Skin of body (tissue), 2 donors: Measurements from ENCODE around the gene PELI2. TPM values are rescaled to one million over a fixed set of nuclear protein-coding genes. Genes with fewer than 3 reads are reported as not detected.

Experiments used
- DNase-seq: peaks from one replicate; lab custom pipeline; 2025; lab: John Stamatoyannopoulos, UW
- total RNA-seq: library from RNA; depleted of rRNA; stranded (reverse); fragments of >200 nt; gene quantifications from one replicate; pipeline ENCODE4 v1.2.3, GENCODE V29; 2014

The PELI2 gene
- total RNA-seq, 1 donor from 2014 or later, result 22.5 TPM

- DNase-seq, result no peak
Measured at GRCh38 chr14:56241461-56241860, 123.2 kb downstream of the PELI2 start.

GRCh38 chr14:56243110-56243509 lies 124.9 kb downstream of the PELI2 start:
- peak; percentile 80 for DNase-seq

DNA sequence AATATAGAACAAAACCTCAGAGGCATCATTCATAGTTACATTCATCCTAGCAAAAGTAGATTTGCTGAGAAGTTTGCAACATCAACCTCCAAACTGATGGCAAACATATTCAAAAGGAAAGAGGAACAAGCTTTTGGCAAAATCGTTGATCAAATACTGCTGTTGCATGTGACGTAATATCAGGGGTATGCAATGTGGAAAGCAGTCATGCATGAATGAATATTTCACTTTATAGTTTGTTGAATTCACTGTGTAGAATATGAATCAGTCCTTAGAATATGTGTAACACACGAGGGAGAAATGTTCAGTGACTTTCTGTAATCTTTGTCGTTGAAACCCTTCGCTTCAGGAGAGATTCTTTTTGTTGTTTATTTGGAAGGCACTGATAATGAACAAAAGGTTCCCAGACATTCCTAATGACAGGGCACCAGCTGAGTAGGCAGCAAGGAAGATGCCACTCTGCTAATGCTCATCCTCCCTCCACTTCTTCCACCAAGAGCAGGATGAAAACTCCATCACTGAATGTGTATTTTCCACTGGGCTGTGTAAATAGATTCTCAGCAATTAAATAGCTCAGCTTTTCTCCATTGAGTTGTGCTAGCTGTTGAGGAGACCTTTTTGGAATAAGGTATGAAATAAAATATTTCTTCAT lies 126.1 kb downstream of the PELI2 start:
- DNase-seq, result peak; percentile 97

DNA sequence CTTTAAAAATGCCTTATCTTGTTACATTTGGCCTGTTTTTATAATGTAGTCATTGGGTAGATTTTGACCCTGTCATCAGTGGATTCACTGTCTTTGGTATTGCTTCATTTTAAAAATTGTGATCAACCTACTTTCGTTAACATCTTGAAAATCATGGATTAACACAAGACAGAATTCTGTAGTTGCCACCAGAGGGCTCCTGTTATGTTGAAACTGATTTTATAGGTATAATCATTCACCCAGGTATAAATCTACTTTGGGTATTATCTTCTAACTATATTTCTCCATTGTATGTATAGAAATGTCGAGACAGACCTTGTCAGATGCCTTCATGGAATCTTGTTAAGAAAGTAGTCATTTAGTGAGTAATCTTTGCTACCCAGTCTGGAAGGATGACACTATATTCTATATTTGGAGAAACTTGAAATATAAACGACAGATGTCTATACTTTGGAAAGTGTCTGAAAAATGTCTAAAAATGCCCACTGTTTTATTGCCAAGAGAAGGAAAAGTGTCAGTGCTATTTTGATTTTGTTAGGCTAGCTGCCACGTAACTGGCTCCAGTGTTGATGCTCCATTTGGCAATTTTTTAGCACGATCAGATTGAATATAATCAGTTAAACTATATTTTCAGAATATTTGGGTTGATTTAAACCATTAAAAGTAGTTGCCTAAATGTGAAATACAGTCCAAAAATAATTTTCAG lies 129.4 kb downstream of the PELI2 start:
- DNase-seq, result no peak

GRCh38 chr14:56248442-56248841 lies 130.2 kb downstream of the PELI2 start:
- DNase-seq, result no peak

GRCh38 chr14:56261046-56261445 lies 142.8 kb downstream of the PELI2 start:
- DNase-seq, result no peak

DNA sequence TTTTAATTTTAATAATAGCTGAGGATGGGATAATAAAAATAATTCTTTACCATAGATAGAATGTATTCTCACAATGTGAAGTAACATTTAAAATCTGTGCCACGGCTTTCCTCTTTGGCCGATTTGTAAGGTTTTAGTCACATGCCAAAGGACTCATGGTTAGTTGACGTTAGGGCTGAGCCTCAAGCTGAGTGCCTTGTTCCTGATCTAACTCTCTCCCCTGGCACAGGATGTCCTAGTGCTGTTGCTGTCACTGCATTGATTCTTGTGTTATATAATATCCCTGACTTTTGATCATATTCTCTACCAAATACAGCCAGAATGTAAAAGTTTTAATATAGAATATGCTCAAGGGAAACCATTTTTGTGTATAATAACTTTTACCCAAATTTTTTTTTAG lies 144.3 kb downstream of the PELI2 start:
- DNase-seq, result no peak

- no peak for DNase-seq
Measured at GRCh38 chr14:56268039-56268438, 149.8 kb downstream of the PELI2 start.

GRCh38 chr14:56268673-56269072 lies 150.5 kb downstream of the PELI2 start:
- DNase-seq, result no peak

GRCh38 chr14:56270921-56271320 lies 152.7 kb downstream of the PELI2 start:
- DNase-seq, result no peak

GRCh38 chr14:56271970-56272369 lies 153.8 kb downstream of the PELI2 start:
- peak; percentile 1 for DNase-seq

- DNase-seq, result peak; percentile 1
Measured at GRCh38 chr14:56273155-56273554, 154.9 kb downstream of the PELI2 start.

GRCh38 chr14:56273951-56274350 lies 155.7 kb downstream of the PELI2 start:
- DNase-seq, result no peak

GRCh38 chr14:56274556-56274955 lies 156.3 kb downstream of the PELI2 start:
- DNase-seq, result no peak

- no peak for DNase-seq
Measured at GRCh38 chr14:56276108-56276507, 157.9 kb downstream of the PELI2 start.

DNA sequence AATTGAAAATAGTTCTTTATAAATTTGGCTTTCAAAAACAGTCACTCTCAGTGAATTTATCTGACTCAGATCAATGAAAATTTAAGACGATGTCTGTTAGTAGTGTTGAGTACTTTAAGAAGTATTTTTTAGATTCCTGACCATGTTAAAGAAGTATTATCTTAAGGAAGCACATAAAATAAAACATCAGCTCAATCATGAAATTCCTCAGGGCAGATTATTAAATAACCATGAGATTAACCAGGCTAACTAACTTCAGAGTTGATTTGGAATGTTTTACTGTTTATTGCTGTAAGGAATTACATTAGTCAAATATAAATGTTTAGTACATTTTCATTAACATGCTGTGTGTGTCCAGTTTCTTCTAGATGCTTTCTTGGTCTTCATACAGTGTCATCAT lies 160.2 kb downstream of the PELI2 start:
- DNase-seq, result no peak

GRCh38 chr14:56280843-56281242 lies 162.6 kb downstream of the PELI2 start:
- no peak for DNase-seq

DNA sequence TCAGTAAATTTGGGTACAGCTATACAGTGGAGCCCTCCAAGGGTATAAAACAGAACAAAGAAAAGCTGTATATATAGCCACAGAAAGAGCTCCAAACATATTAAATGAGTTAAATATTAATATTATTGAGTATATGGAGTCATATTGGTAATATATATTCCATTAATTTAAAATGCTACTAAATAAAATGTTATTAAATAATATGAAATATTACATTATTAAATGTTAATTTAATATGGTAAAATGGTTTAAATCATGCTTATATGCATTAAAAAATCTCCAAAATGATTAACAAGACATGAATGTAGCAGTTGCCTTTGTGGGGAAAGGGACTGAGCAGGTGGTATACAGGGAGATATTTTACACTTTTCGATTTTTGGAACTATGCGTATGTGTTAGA lies 164.0 kb downstream of the PELI2 start:
- no peak for DNase-seq

- no peak for DNase-seq
Measured at GRCh38 chr14:56284641-56285040, 166.4 kb downstream of the PELI2 start.

GRCh38 chr14:56289155-56289554 lies 170.9 kb downstream of the PELI2 start:
- DNase-seq, result no peak

DNA sequence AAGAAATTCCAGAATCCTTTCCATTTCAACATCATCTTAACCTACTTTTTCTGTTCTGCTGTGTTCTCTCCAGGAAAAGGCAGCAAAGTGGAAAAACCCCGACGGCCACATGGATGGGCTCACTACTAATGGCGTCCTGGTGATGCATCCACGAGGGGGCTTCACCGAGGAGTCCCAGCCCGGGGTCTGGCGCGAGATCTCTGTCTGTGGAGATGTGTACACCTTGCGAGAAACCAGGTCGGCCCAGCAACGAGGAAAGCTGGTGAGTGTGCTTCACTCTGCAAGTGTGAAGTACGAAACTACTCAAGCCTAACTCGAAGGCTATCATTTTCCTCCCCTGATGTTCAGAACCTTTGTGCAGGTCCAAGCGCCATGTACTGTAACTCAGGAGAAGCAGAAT lies 172.0 kb downstream of the PELI2 start:
- no peak for DNase-seq

GRCh38 chr14:56292970-56293369 lies 174.8 kb downstream of the PELI2 start:
- no peak for DNase-seq

DNA sequence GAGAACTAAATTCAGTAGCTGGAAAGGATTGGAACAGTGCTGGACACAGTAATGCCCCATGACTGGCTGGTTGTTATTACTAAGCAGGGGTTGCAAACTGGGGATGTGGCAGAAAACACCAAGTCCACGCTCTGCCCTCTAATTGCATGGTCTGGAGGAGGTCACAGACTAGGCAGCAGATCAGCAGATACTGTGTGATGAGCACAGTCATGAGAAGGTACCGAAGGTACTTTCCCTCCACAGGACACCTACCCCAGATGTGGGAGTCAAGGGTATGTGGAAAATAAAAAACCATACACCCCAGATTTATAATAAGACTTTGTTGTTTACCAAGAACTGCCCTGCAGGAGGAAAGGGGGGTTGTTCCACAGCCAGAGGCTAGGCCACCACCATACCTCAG lies 175.3 kb downstream of the PELI2 start:
- no peak for DNase-seq
